Smooth muscle cell (in vitro differentiated cells): ENCODE data around the gene NTF3. TPM values are rescaled to one million over a fixed set of nuclear protein-coding genes. Genes with fewer than 3 reads are reported as not detected.

ENCODE experiments used
- DNase-seq: peaks from one replicate; lab custom pipeline; 2025; ENCODE audit not compliant: unreplicated experiment; lab: John Stamatoyannopoulos, UW
- H2AFZ ChIP-seq: fragments of 200-600 bp; sonication (generic); 2 replicates; pipeline ENCODE4 v1.6.0; 2016; ENCODE audit warnings: antibody characterized with exemption, low read depth, mild to moderate bottlenecking
- H3F3A ChIP-seq: fragments of 200-600 bp; sonication (generic); 2 replicates; pipeline ENCODE4 v1.6.0; 2017; ENCODE audit warnings: antibody characterized with exemption, low read depth
- H3K27ac ChIP-seq: fragments of 200-600 bp; sonication (generic); 2 replicates; pipeline ENCODE4 v1.5.1; 2016; ENCODE audit warnings: low read depth, mild to moderate bottlenecking
- H3K27me3 ChIP-seq: fragments of 200-600 bp; sonication (generic); 2 replicates; pipeline ENCODE4 v1.6.1; 2016; ENCODE audit warnings: low read depth, mild to moderate bottlenecking
- H3K36me3 ChIP-seq: fragments of 200-600 bp; sonication (generic); 2 replicates; pipeline ENCODE4 v1.5.1; 2016; ENCODE audit warnings: low read depth
- H3K4me1 ChIP-seq: fragments of 200-600 bp; sonication (generic); 2 replicates; pipeline ENCODE4 v1.5.1; 2016; ENCODE audit warnings: low read depth
- H3K4me2 ChIP-seq: fragments of 200-600 bp; sonication (generic); 2 replicates; pipeline ENCODE4 v1.6.0; 2016; ENCODE audit warnings: mild to moderate bottlenecking
- H3K4me3 ChIP-seq: fragments of 200-600 bp; sonication (generic); 2 replicates; pipeline ENCODE4 v1.5.1; 2016; ENCODE audit warnings: mild to moderate bottlenecking
- H3K79me2 ChIP-seq: fragments of 200-600 bp; sonication (generic); 2 replicates; pipeline ENCODE4 v1.6.0; 2016; ENCODE audit warnings: low read depth, mild to moderate bottlenecking
- H3K9ac ChIP-seq: fragments of 200-600 bp; sonication (generic); 2 replicates; pipeline ENCODE4 v1.6.0; 2016; ENCODE audit warnings: low read depth
- H3K9me3 ChIP-seq: fragments of 200-600 bp; sonication (generic); replicated peaks from 2 replicates; pipeline ENCODE4 v1.5.1; 2016; ENCODE audit warnings: low read depth
- H4K20me1 ChIP-seq: fragments of 200-600 bp; sonication (generic); 2 replicates; pipeline ENCODE4 v1.6.0; 2016; ENCODE audit warnings: low read depth
- WGBS: methylation state at CpG from one replicate; pipeline ENCODE4 v1.1.7; 2016; ENCODE audit warnings: low lambda C conversion rate; 5-methylcytosine and 5-hydroxymethylcytosine counted together
- polyA plus RNA-seq: library from polyadenylated mRNA; unstranded; fragments of >200 nt; fragmentation: Nextera tagmentation; extraction: Ambion mirVana; gene quantifications from 2 replicates; pipeline ENCODE4 v1.2.1, GENCODE V29; 2016
- total RNA-seq: library from RNA; depleted of rRNA; stranded (reverse); fragments of >200 nt; gene quantifications from 2 replicates; pipeline ENCODE4 v1.2.3, GENCODE V29; 2014
- TF ChIP-seq, protein P1 (sequence below): fragments of 200-600 bp; sonication (generic); IDR thresholded peaks from 2 replicates; pipeline ENCODE4 v1.5.1; 2017; ENCODE audit warnings: borderline replicate concordance, mild to moderate bottlenecking, antibody characterized with exemption; ENCODE audit not compliant: insufficient read depth, poor library complexity, severe bottlenecking

NTF3 gene
- total and polyA plus RNA-seq, 2 experiments from 2014 or later: 1.1 to 3.4 TPM

DNA sequence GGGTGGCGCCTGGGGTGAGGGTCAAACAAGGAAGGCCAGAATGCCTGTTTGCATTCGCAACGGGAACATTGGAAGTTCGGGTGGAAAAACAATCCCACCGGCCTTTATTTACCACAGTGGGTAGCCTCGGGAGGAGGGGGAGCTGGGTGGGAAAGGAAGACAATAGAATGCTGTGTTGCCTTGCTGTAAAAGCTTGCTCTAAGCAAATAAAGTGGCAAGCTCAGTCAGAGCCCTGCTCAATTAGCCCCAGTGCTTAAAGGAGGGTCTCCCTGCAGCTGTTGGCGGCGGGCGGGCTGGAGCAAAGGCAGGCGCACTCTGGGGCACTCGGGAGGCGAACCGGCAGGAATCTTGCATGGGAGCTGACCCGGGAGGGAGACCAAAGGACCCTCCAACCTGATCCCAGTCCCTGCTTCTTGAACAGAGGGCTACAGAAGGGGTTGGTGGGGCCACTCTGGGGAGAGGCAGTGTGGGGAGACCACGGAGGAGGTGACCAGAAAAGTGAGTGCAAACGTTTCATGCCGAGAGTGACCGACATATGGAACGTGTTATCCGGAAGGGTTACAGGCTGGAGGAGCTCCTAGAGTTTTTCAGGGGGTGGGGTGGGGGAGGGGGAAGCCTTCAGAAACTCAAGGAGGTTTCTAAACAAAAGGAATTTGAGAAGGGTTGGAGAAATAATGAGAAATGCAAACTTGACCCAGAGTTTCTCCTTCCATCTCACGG lies 48.5 kb downstream of the NTF3 start:
- Histone ChIP-seq H3K79me2 (no peaks in the 10 kb centered on the region), H3K4me1 (peaks cover 29% of the 10 kb centered on the region), H3K4me2 (peak overlapping the region; percentile 20), H3F3A (no peaks in the 10 kb centered on the region), H3K9ac (no peak overlapping the region), H3K27me3 (no peaks in the 10 kb centered on the region), H3K27ac (no peak overlapping the region), H4K20me1 (no peaks in the 10 kb centered on the region), H3K9me3 (no peaks in the 10 kb centered on the region), H2AFZ (no peak overlapping the region), H3K36me3 (no peaks in the 10 kb centered on the region), H3K4me3 (no peak overlapping the region)
- TF ChIP-seq, protein P1, sequence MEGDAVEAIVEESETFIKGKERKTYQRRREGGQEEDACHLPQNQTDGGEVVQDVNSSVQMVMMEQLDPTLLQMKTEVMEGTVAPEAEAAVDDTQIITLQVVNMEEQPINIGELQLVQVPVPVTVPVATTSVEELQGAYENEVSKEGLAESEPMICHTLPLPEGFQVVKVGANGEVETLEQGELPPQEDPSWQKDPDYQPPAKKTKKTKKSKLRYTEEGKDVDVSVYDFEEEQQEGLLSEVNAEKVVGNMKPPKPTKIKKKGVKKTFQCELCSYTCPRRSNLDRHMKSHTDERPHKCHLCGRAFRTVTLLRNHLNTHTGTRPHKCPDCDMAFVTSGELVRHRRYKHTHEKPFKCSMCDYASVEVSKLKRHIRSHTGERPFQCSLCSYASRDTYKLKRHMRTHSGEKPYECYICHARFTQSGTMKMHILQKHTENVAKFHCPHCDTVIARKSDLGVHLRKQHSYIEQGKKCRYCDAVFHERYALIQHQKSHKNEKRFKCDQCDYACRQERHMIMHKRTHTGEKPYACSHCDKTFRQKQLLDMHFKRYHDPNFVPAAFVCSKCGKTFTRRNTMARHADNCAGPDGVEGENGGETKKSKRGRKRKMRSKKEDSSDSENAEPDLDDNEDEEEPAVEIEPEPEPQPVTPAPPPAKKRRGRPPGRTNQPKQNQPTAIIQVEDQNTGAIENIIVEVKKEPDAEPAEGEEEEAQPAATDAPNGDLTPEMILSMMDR: no peak
- DNase-seq: no peak
- WGBS: 31% methylated on average over 21 of the region's 21 CpGs

DNA sequence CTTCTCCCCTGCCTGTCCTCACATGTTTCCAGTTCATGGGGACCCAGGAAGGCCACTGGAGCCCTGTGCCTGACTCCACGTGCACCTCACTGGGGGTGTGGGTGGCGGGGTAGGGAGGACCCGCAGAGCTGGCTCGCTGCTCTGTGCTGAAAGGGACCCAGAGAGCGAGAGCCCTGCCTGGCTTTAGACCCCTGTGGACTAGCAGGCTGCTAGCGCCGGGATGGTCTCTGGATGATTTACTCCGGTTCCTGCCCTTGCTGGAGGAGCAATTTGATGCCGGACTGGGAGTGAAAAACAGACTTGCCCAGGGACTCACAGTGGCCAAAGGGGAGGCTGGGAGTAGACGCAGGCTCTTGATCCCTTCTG lies 49.0 kb downstream of the NTF3 start:
- 47% methylated on average over 10 of the region's 10 CpGs for WGBS
- H3K79me2 ChIP-seq: no peaks in the 10 kb centered on the region
- H3K27me3 ChIP-seq: no peaks in the 10 kb centered on the region
- peaks cover 29% of the 10 kb centered on the region for H3K4me1 ChIP-seq
- TF ChIP-seq, protein P1: no peak
- no peaks in the 10 kb centered on the region for H3K36me3 ChIP-seq
- no peak overlapping the region for H3K4me3 ChIP-seq
- H3K4me2 ChIP-seq: peak overlapping the region; percentile 20
- no peak overlapping the region for H2AFZ ChIP-seq
- DNase-seq: no peak
- H3F3A ChIP-seq: no peaks in the 10 kb centered on the region
- no peaks in the 10 kb centered on the region for H4K20me1 ChIP-seq
- no peak overlapping the region for H3K9ac ChIP-seq
- H3K9me3 ChIP-seq: no peaks in the 10 kb centered on the region
- H3K27ac ChIP-seq: no peak overlapping the region

DNA sequence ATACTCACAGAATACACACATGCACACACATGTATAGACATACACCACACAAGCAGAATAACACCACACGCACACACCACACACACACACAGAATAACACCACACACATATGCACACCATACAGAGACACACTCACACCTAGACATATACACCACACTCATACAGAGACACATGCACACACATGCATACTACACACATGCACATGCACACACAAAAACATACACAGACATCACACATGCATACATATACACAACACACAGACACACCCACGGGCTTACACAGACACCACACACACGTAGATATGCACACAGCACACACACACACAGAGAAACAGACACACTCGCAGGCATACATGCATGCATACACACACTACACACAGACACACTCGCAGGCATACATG lies 49.7 kb downstream of the NTF3 start:
- Histone ChIP-seq H3K27me3 (no peaks in the 10 kb centered on the region), H3F3A (no peaks in the 10 kb centered on the region), H4K20me1 (no peaks in the 10 kb centered on the region), H3K4me3 (no peak overlapping the region), H3K27ac (no peak overlapping the region), H3K4me1 (peaks cover 29% of the 10 kb centered on the region), H3K36me3 (no peaks in the 10 kb centered on the region), H3K9ac (no peak overlapping the region), H3K9me3 (no peaks in the 10 kb centered on the region), H3K79me2 (no peaks in the 10 kb centered on the region), H2AFZ (no peak overlapping the region), H3K4me2 (no peak overlapping the region)
- 92% methylated on average over 5 of the region's 5 CpGs for WGBS
- TF ChIP-seq, protein P1: no peak
- DNase-seq: no peak

DNA sequence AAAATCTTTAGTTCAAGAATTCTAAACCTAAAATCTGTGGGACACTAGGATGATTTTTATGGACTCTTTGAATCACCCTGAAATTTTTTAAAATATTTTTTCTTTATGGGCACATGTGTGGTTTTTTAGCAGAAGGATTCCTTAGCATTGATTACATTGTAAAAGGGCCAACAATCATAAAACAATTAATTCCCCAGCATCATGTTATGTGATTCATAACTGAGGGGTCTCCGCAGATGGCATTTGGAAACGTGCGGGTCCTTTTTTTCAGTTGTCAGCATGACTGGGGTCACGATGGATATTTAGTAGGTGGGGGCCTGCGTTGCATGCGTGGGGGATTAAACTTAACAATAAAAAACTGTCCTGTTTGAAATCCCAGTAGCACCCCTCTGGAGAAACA lies 52.5 kb downstream of the NTF3 start:
- H3K36me3 ChIP-seq: no peaks in the 10 kb centered on the region
- 94% methylated on average over 6 of the region's 6 CpGs for WGBS
- no peak overlapping the region for H3K9ac ChIP-seq
- no peaks in the 10 kb centered on the region for H3F3A ChIP-seq
- peaks cover 19% of the 10 kb centered on the region for H3K4me1 ChIP-seq
- no peaks in the 10 kb centered on the region for H3K27me3 ChIP-seq
- no peak for DNase-seq
- TF ChIP-seq, protein P1: no peak
- H3K4me3 ChIP-seq: no peak overlapping the region
- H4K20me1 ChIP-seq: no peaks in the 10 kb centered on the region
- H3K79me2 ChIP-seq: no peaks in the 10 kb centered on the region
- no peak overlapping the region for H3K27ac ChIP-seq
- H3K4me2 ChIP-seq: no peak overlapping the region
- no peaks in the 10 kb centered on the region for H3K9me3 ChIP-seq
- H2AFZ ChIP-seq: no peak overlapping the region
